Right lobe of liver (tissue), 6 donors: Measurements from ENCODE around the gene ADARB2. TPM values are rescaled to one million over a fixed set of nuclear protein-coding genes. Genes with fewer than 3 reads are reported as not detected.
A peak's percentile ranks its signal among the peaks of the same experiment; 100 is the strongest.

Experiments used
- ATAC-seq, 4 donors: fragments of 200-7000 bp; cut with Tn5 transposase; one replicate each; pipeline ENCODE4 v1.9.1; 2020; ENCODE audit warnings: mild to moderate bottlenecking in 4 of 4, moderate library complexity in 4 of 4
- DNase-seq, 3 donors: peaks; one replicate each; pipeline ENCODE4 v3.0.0-alpha.2; 2020
- H3K27ac ChIP-seq, 3 donors: fragments of 200-600 bp; one replicate each; pipeline ENCODE4 v1.8.0; 2022
- H3K27me3 ChIP-seq, 2 donors: fragments of 200-600 bp; one replicate each; pipeline ENCODE4 v1.8.0; 2022
- H3K36me3 ChIP-seq, 4 donors: fragments of 200-600 bp; sonication (generic) in 1 of 4; one replicate each; pipeline versions ENCODE4 v1.5.1 to v1.8.0; 2017 to 2022; ENCODE audit warnings: control low read depth in 1 of 4
- H3K4me1 ChIP-seq, 4 donors: fragments of 200-600 bp; sonication (generic) in 1 of 4; one replicate each; pipeline versions ENCODE4 v1.5.1 to v1.8.0; 2017 to 2022; ENCODE audit warnings: control low read depth in 1 of 4
- H3K4me3 ChIP-seq, 3 donors: fragments of 200-600 bp; one replicate each; pipeline ENCODE4 v1.8.0; 2022
- H3K9me3 ChIP-seq, 4 donors: fragments of 200-600 bp; sonication (generic) in 1 of 4; one replicate each; pipeline versions ENCODE4 v1.5.1 to v1.8.0; 2017 to 2022; ENCODE audit warnings: control low read depth in 1 of 4
- POLR2A ChIP-seq: fragments of 450-650 bp; IDR thresholded peaks from one replicate; pipeline ENCODE4 v1.6.1; 2017; ENCODE audit warnings: antibody characterized with exemption, mild to moderate bottlenecking
- WGBS: methylation state at CpG from one replicate; pipeline ENCODE4 v1.1.6; 2018; ENCODE audit warnings: low coverage, low lambda C conversion rate; ENCODE audit not compliant: insufficient coverage; ENCODE audit errors: missing lambda C conversion rate; 5-methylcytosine and 5-hydroxymethylcytosine counted together
- intact Hi-C, 2 donors: fragments of 100-400 bp; cut with DNase I; formaldehyde crosslinking; loops; one replicate each; pipeline versions ENCODE4 v1.11.2 to v1.14.1; 2022
- total RNA-seq, 6 experiments: library from RNA; depleted of rRNA in 2 of 6; stranded (reverse); fragments of >200 nt in 2 of 6; fragmentation: NEBNext Ultra II Directional in 3 of 6; extraction: Animal tissue kit (Norgen Biotek cat#: 25700) in 3 of 6; gene quantifications; one replicate each; pipeline versions ENCODE4 v1.1.0 to v1.2.4, GENCODE V29; 2016 to 2023
- TF ChIP-seq, protein P1 (sequence below), 4 donors: fragments of 200-600 bp in 3 of 4; fragments of 450-650 bp in 1 of 4; IDR thresholded peaks; one replicate each; pipeline versions ENCODE4 v1.5.1 to v1.8.0; 2016 to 2022; ENCODE audit warnings: antibody characterized with exemption in 4 of 4, mild to moderate bottlenecking in 2 of 4
- donor health status: DM: no; HTN: yes; CAD: no.
- donor health status: DM: no; HTN: no; CAD: no.
- donor health status: DM: no; HTN: no; CAD: no.
- donor health status: DM: no; HTN: yes; CAD: no.
- donor health status: DM: no; HTN: yes; CAD: no.

ADARB2 gene
- total RNA-seq, 6 experiments from 2014 or later: 0.07 to 0.68 (median 0.42) TPM

DNA sequence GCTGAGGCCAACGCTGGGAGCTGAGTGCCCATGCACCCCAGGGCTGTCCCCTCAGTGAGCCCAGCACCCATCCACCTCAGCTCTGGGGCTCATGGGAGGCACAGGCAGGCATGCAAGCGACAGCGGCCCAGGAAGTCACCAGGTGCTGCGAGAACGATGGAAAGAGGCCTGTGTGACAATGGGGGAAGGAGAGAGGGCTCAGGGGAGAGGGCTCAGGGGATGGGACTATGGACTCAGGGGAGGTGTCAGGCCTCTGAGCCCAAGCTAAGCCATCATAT lies 388.6 kb downstream of the ADARB2 start:
- ATAC-seq (peak in 1 of 4 donors; percentile 17), DNase-seq (no peak)
- H3K4me3 ChIP-seq: no peak overlapping the region
- H3K27ac ChIP-seq: no peak overlapping the region
- no peaks in the 10 kb centered on the region for H3K9me3 ChIP-seq
- TF ChIP-seq, protein P1, sequence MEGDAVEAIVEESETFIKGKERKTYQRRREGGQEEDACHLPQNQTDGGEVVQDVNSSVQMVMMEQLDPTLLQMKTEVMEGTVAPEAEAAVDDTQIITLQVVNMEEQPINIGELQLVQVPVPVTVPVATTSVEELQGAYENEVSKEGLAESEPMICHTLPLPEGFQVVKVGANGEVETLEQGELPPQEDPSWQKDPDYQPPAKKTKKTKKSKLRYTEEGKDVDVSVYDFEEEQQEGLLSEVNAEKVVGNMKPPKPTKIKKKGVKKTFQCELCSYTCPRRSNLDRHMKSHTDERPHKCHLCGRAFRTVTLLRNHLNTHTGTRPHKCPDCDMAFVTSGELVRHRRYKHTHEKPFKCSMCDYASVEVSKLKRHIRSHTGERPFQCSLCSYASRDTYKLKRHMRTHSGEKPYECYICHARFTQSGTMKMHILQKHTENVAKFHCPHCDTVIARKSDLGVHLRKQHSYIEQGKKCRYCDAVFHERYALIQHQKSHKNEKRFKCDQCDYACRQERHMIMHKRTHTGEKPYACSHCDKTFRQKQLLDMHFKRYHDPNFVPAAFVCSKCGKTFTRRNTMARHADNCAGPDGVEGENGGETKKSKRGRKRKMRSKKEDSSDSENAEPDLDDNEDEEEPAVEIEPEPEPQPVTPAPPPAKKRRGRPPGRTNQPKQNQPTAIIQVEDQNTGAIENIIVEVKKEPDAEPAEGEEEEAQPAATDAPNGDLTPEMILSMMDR (IDR thresholded peaks at IDR 0.05): no peak
- no peak for TF ChIP-seq POLR2A
- intact Hi-C loops: no loop called here
- H3K4me1 ChIP-seq: no peaks in the 10 kb centered on the region
- 68% methylated on average over 4 of the region's 5 CpGs for WGBS
- no peaks in the 10 kb centered on the region for H3K27me3 ChIP-seq
- no peaks in the 10 kb centered on the region for H3K36me3 ChIP-seq

DNA sequence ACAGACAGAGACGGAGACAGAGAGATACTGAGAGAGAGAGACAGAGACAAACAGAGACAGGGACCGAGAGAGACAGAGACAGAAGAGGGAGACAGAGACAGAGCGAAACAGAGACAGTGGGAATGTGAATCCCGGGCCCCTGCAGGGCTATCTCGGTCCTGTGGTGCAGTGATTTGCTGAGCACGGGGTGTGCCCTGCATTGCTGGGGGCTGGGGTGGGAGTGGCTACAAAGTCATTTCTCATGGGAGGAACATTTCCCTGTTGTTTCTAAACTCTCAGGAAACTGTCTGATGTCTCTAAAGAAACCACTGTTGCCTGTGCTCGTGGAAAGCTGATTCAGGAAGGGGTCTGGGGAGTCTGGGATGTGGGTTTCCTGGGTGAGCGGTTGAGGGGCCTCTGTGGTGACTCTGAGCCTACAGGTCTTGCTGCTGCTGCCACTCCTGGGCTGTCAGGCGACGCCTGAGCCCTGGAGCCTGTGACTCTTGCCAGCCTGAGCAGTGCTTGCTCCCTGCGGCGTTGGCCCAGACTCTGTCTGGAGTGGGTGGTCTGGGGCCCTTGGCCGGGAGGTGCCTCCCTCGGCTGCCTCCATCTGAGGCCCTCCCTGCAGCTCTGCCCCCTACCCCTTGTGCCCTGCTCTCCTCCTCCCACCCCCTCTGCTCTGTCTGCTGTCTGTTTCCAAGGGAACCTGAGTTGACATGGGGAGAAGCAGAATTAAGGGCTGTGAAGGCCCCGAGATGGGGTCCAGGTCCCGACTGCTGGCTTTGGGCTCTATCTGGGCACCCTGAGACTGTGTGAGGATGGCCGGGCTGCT lies 389.2 kb downstream of the ADARB2 start:
- WGBS: 42% methylated on average over 13 of the region's 17 CpGs
- DNase-seq (no peak), ATAC-seq (peak in 2 of 4 donors; percentile 12 to 43)
- Histone ChIP-seq H3K27me3 (no peaks in the 10 kb centered on the region), H3K4me3 (no peak overlapping the region), H3K36me3 (no peaks in the 10 kb centered on the region), H3K27ac (no peak overlapping the region), H3K9me3 (no peaks in the 10 kb centered on the region), H3K4me1 (no peaks in the 10 kb centered on the region)
- TF ChIP-seq POLR2A: no peak
- TF ChIP-seq, protein P1 (IDR thresholded peaks at IDR 0.05): no peak
- intact Hi-C loops: no loop called here

DNA sequence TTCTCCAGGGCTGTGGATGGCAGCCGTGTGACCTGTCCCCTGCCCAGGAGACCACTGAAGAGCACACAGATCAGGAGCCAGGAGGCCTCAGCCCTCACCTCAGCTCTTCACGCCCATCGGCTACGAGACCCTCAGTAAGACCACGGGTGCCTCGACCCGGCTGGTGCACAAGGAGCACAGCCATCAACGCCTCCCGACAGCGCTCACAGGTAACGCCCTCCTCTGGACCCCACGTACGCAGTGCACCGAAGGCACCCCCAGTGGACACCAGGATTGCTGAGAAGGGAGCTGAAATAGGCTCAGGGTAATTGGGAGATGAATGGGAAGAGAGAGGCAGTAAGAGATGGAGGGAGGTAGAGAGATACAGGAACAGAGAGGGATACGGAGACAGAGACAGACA lies 389.8 kb downstream of the ADARB2 start:
- Histone ChIP-seq H3K36me3 (no peaks in the 10 kb centered on the region), H3K27me3 (no peaks in the 10 kb centered on the region), H3K4me3 (no peak overlapping the region), H3K9me3 (no peaks in the 10 kb centered on the region), H3K4me1 (no peaks in the 10 kb centered on the region), H3K27ac (no peak overlapping the region)
- TF ChIP-seq, protein P1 (IDR thresholded peaks at IDR 0.05): no peak
- TF ChIP-seq POLR2A: no peak
- intact Hi-C loops: no loop called here
- ATAC-seq (no peak), DNase-seq (no peak)
- WGBS: 63% methylated on average over 4 of the region's 15 CpGs

DNA sequence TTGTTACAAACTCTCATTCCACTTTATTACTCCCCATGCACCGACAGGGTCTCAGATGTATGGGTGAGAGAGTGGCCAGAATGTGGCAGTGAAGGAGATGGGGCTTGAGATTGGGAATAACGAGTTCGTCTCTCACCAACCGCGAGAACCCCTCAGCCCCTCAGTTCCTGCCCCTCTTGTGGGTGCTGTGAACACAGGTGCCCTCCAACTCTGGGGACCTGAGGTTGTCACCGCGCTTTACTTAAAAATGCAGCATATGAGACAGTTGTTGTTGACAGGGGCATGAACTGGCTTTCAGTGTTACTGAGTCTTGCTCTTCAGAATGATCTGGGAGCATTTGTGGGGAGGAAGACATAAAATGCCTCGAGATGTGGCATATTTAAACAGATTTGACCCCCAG lies 391.1 kb downstream of the ADARB2 start:
- DNase-seq (no peak), ATAC-seq (no peak)
- H3K4me3 ChIP-seq: no peak overlapping the region
- intact Hi-C loops: no loop called here
- H3K9me3 ChIP-seq: no peaks in the 10 kb centered on the region
- no peaks in the 10 kb centered on the region for H3K36me3 ChIP-seq
- no peak overlapping the region for H3K27ac ChIP-seq
- 73% methylated on average over 4 of the region's 8 CpGs for WGBS
- no peaks in the 10 kb centered on the region for H3K4me1 ChIP-seq
- TF ChIP-seq POLR2A: no peak
- TF ChIP-seq, protein P1 (IDR thresholded peaks at IDR 0.05): no peak
- H3K27me3 ChIP-seq: no peaks in the 10 kb centered on the region
